CD14-positive monocyte (primary cell): Measurements from ENCODE around the gene MAD1L1. TPM values are rescaled to one million over a fixed set of nuclear protein-coding genes. Genes with fewer than 3 reads are reported as not detected.

Experiments used
- DNase-seq, 3 donors: peaks; one replicate each; pipeline ENCODE4 v3.0.0-alpha.2; 2011 to 2022
- H2AFZ ChIP-seq: 2 replicates; pipeline ENCODE4 v1.6.0; 2012; ENCODE audit warnings: mild to moderate bottlenecking, low read depth, low read length, inconsistent platforms; ENCODE audit not compliant: insufficient read depth, poor library complexity, severe bottlenecking
- H3K27ac ChIP-seq, 2 donors: 1 replicate in 1 of 2; 2 replicates in 1 of 2; pipeline ENCODE4 v1.5.1; 2012 to 2013; ENCODE audit warnings: low read length in 2 of 2, control low read depth in 1 of 2, inconsistent platforms in 1 of 2, low read depth in 1 of 2, mild to moderate bottlenecking in 1 of 2
- H3K27me3 ChIP-seq, 2 donors: one replicate each; pipeline versions ENCODE4 v1.6.0 to v1.6.1; 2011 to 2013; ENCODE audit warnings: low read length in 2 of 2; ENCODE audit not compliant: control insufficient read depth in 2 of 2, insufficient read depth in 2 of 2
- H3K36me3 ChIP-seq, 2 donors: replicated peaks in 1 of 2; 1 replicate in 1 of 2; 2 replicates in 1 of 2; pipeline versions ENCODE4 v1.5.1 to v1.6.1; 2012 to 2013; ENCODE audit warnings: low read length in 2 of 2, control low read depth in 1 of 2, inconsistent platforms in 1 of 2, mild to moderate bottlenecking in 1 of 2; ENCODE audit not compliant: insufficient read depth in 2 of 2, control insufficient read depth in 1 of 2
- H3K4me1 ChIP-seq, 2 donors: 1 replicate in 1 of 2; 2 replicates in 1 of 2; pipeline versions ENCODE4 v1.5.1 to v1.6.1; 2012 to 2013; ENCODE audit warnings: low read length in 2 of 2, control low read depth in 1 of 2, inconsistent platforms in 1 of 2, mild to moderate bottlenecking in 1 of 2, moderate library complexity in 1 of 2; ENCODE audit not compliant: insufficient read depth in 2 of 2, control insufficient read depth in 1 of 2
- H3K4me2 ChIP-seq: replicated peaks from 2 replicates; pipeline ENCODE3; 2012; ENCODE audit warnings: low read length, moderate library complexity, mild to moderate bottlenecking; ENCODE audit not compliant: poor library complexity, severe bottlenecking; ENCODE audit errors: extremely low read depth
- H3K4me3 ChIP-seq, 3 experiments: fragments of 200-600 bp in 1 of 3; sonication (generic) in 1 of 3; replicated peaks in 1 of 3; 1 replicate in 2 of 3; 2 replicates in 1 of 3; pipeline ENCODE4 v1.5.1; 2011 to 2013; ENCODE audit warnings: low read length in 3 of 3, mild to moderate bottlenecking in 3 of 3, control low read depth in 2 of 3, low read depth in 2 of 3, inconsistent platforms in 1 of 3, moderate library complexity in 1 of 3
- H3K79me2 ChIP-seq: 2 replicates; pipeline ENCODE4 v1.6.0; 2012; ENCODE audit warnings: mild to moderate bottlenecking, control low read depth, inconsistent platforms, low read length, moderate library complexity; ENCODE audit not compliant: insufficient read depth
- H3K9ac ChIP-seq: 2 replicates; pipeline ENCODE4 v1.6.0; 2017; ENCODE audit warnings: low read length, mild to moderate bottlenecking; ENCODE audit not compliant: insufficient read depth, poor library complexity, severe bottlenecking
- H3K9me3 ChIP-seq, 2 donors: replicated peaks in 1 of 2; 1 replicate in 1 of 2; 2 replicates in 1 of 2; pipeline versions ENCODE4 v1.5.1 to v1.6.1; 2012 to 2013; ENCODE audit warnings: low read length in 2 of 2, control low read depth in 1 of 2; ENCODE audit not compliant: control insufficient read depth in 1 of 2, insufficient read depth in 1 of 2
- H4K20me1 ChIP-seq: 2 replicates; pipeline ENCODE4 v1.6.0; 2012; ENCODE audit warnings: mild to moderate bottlenecking, low read length, control low read depth, moderate library complexity; ENCODE audit not compliant: insufficient read depth
- H3K27ac Mint-ChIP-seq, 7 donors: one replicate each; pipeline ENCODE4 v1.8.0; 2020; ENCODE audit warnings: mild to moderate bottlenecking in 7 of 7, mixed read lengths in 7 of 7, moderate library complexity in 6 of 7, inconsistent platforms in 2 of 7
- H3K27me3 Mint-ChIP-seq, 3 donors: one replicate each; pipeline ENCODE4 v1.8.0; 2021 to 2022; ENCODE audit warnings: low read depth in 3 of 3, mild to moderate bottlenecking in 3 of 3, mixed read lengths in 3 of 3, moderate library complexity in 3 of 3, inconsistent platforms in 1 of 3
- H3K36me3 Mint-ChIP-seq, 2 donors: one replicate each; pipeline ENCODE4 v1.8.0; 2020; ENCODE audit warnings: mixed read lengths in 2 of 2, inconsistent platforms in 1 of 2, mild to moderate bottlenecking in 1 of 2
- H3K4me1 Mint-ChIP-seq: one replicate; pipeline ENCODE4 v1.8.0; 2020; ENCODE audit warnings: mild to moderate bottlenecking, mixed read lengths
- H3K4me3 Mint-ChIP-seq, 2 donors: one replicate each; pipeline ENCODE4 v1.8.0; 2020; ENCODE audit warnings: mild to moderate bottlenecking in 2 of 2, mixed read lengths in 2 of 2, moderate library complexity in 1 of 2
- H3K9me3 Mint-ChIP-seq, 7 donors: one replicate each; pipeline ENCODE4 v1.8.0; 2020 to 2022; ENCODE audit warnings: mixed read lengths in 7 of 7, mild to moderate bottlenecking in 6 of 7, moderate library complexity in 6 of 7, inconsistent platforms in 2 of 7
- CTCF ChIP-seq: fragments of 200-600 bp; IDR thresholded peaks from one replicate; pipeline ENCODE4 v1.8.0; 2022; ENCODE audit warnings: antibody characterized with exemption, mild to moderate bottlenecking
- WGBS: methylation state at CpG from one replicate; pipeline ENCODE4 v1.1.5; 2013; ENCODE audit warnings: missing lambda C conversion rate; ENCODE audit not compliant: insufficient coverage; 5-methylcytosine and 5-hydroxymethylcytosine counted together
- intact Hi-C, 2 donors: fragments of 100-400 bp; cut with micrococcal nuclease; formaldehyde crosslinking; loops; one replicate each; pipeline versions ENCODE4 v1.15.0 to v1.15.1; 2023
- polyA plus RNA-seq, 3 donors: library from polyadenylated mRNA; depleted of rRNA in 1 of 3; unstranded in 2 of 3; stranded (reverse) in 1 of 3; fragments of 300-500 nt in 2 of 3; fragments of >200 nt in 1 of 3; fragmentation: Illumina TruSeq in 2 of 3; gene quantifications; 1 replicate in 2 of 3; 2 replicates in 1 of 3; pipeline ENCODE4 v1.2.3, GENCODE V29; 2012 to 2021

The MAD1L1 gene
- polyA plus RNA-seq, 3 donors, result 22.0 to 39.4 (median 33.2) TPM

GRCh38 chr7:2070151-2070763 lies 162.5 kb downstream of the MAD1L1 start:
- H3K4me3 Mint-ChIP-seq, result no peak overlapping the region
- Histone ChIP-seq H3K27me3 (no peaks in the 10 kb centered on the region), H3K4me2 (no peak overlapping the region), H3K27ac (no peak overlapping the region), H4K20me1 (no peaks in the 10 kb centered on the region), H3K4me1 (no peaks in the 10 kb centered on the region), H3K36me3 (peaks cover 18 to 28% of the 10 kb centered on the region in 2 donors), H3K9ac (no peak overlapping the region), H3K9me3 (no peaks in the 10 kb centered on the region), H3K79me2 (no peaks in the 10 kb centered on the region), H2AFZ (no peak overlapping the region), H3K4me3 (no peak overlapping the region)
- DNase-seq, result no peak
- H3K4me1 Mint-ChIP-seq, result peaks cover 8% of the 10 kb centered on the region
- H3K9me3 Mint-ChIP-seq, result peaks cover 0 to 3% (median 0%) of the 10 kb centered on the region in 7 donors
- peaks cover 0 to 3% (median 0%) of the 10 kb centered on the region in 3 donors for H3K27me3 Mint-ChIP-seq
- H3K36me3 Mint-ChIP-seq, result peaks cover 31 to 38% of the 10 kb centered on the region in 2 donors
- intact Hi-C loops, result no loop called here
- peak overlapping the region in 1 of 7 donors; percentile 76 for H3K27ac Mint-ChIP-seq
- TF ChIP-seq CTCF, result no peak
- WGBS, result 96% methylated on average over 3 of the region's 20 CpGs

- DNase-seq, result no peak
- intact Hi-C loops, result no loop called here
- Histone ChIP-seq H3K4me1 (no peaks in the 10 kb centered on the region), H3K79me2 (no peaks in the 10 kb centered on the region), H3K9ac (no peak overlapping the region), H3K4me3 (no peak overlapping the region), H3K27ac (no peak overlapping the region), H3K27me3 (no peaks in the 10 kb centered on the region), H4K20me1 (no peaks in the 10 kb centered on the region), H3K9me3 (no peaks in the 10 kb centered on the region), H2AFZ (no peak overlapping the region), H3K36me3 (peaks cover 18 to 30% of the 10 kb centered on the region in 2 donors), H3K4me2 (no peak overlapping the region)
- no peak for TF ChIP-seq CTCF
- H3K36me3 Mint-ChIP-seq, result peaks cover 34 to 46% of the 10 kb centered on the region in 2 donors
- no peak overlapping the region for H3K4me3 Mint-ChIP-seq
- H3K27me3 Mint-ChIP-seq, result peaks cover 0 to 3% (median 0%) of the 10 kb centered on the region in 3 donors
- peak overlapping the region in 2 of 7 donors; percentile 42 to 71 for H3K27ac Mint-ChIP-seq
- peaks cover 0 to 3% (median 0%) of the 10 kb centered on the region in 7 donors for H3K9me3 Mint-ChIP-seq
- H3K4me1 Mint-ChIP-seq, result peaks cover 6% of the 10 kb centered on the region
- 68% methylated on average over 9 of the region's 17 CpGs for WGBS
These were observed 163.3 kb downstream of the MAD1L1 start for GRCh38 chr7:2069472-2069860.
